Measurements from ENCODE around the gene SLC7A10.
"Not testable (repeated sequence)": the region's sequence is repeated elsewhere in the genome, so short reads cannot be mapped to it uniquely, and the experiment has no call there.

The SLC7A10 gene

GRCh38 chr19:33176670-33177416, 48.8 kb downstream of the SLC7A10 start:
- DNase-seq (ENCODE audit: low read depth), result peak; percentile 88

GRCh38 chr19:33175886-33176669, 49.6 kb downstream of the SLC7A10 start:
- DNase-seq (ENCODE audit: low read depth), result no peak

DNA sequence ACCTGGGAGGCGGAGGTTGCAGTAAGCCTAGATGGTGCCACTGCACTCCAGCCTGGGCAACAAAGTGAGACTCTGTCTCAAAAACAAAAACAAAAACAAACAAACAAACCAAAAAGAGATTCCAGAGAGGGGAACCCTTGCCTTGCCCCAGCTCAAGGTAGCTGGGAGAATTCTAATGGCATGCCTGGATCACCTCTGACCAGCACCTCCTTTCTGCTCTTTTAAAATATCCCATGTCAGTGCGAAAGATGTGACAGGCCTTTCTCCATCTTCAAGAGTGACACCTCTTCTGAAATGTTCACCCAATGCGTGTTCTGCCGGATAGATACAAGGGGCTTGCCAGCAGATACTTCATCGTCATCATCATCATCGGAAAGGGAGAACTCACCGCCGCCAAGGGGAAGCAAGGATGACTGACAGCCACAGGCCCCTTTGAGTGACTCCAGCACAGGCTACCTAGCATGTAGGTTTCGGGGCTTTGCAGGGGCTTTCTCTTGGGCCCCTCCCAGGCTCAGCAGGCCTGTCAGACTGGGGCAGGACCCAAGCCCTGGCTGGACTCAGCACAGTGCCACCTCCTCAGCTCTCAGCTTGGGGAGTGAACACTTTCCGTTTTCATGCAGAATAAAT, 50.4 kb downstream of the SLC7A10 start:
- no peak for DNase-seq (ENCODE audit: low read depth)

GRCh38 chr19:33174186-33174585, 51.5 kb downstream of the SLC7A10 start:
- no peak for DNase-seq (ENCODE audit: low read depth)

- no peak for DNase-seq (ENCODE audit: low read depth)
Measured at GRCh38 chr19:33171916-33172359, 53.7 kb downstream of the SLC7A10 start.

DNA sequence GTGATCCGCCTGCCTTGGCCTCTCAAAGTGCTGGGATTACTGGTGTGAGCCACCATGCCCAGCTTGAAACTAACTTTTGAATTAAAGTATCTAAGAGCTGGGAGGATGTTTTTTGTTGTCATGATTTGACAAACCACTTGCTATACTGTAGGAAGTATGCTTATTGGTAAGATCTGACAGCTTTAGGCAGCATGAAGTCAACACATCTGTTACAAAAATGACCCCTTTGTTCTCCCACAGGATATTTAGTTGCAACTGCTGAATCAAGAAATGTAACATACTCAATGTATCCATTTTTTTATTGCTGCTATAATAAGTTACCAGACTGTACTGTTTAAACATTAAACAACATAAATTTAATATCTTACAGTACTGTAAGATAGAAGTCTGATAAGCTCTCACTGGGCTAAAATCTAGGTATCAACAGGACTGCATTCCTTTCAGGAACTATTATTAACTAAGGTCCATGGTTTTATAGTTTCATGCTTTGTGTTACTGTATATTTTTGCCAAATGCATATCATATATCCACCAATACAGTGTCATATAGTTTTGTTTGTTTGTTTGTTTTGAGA, 54.3 kb downstream of the SLC7A10 start:
- DNase-seq (ENCODE audit: low read depth), result no peak

- no peak for DNase-seq (ENCODE audit: low read depth)
Measured at GRCh38 chr19:33168528-33168927, 57.1 kb downstream of the SLC7A10 start.

GRCh38 chr19:33167438-33167837, 58.2 kb downstream of the SLC7A10 start:
- DNase-seq (ENCODE audit: low read depth), result no peak

DNA sequence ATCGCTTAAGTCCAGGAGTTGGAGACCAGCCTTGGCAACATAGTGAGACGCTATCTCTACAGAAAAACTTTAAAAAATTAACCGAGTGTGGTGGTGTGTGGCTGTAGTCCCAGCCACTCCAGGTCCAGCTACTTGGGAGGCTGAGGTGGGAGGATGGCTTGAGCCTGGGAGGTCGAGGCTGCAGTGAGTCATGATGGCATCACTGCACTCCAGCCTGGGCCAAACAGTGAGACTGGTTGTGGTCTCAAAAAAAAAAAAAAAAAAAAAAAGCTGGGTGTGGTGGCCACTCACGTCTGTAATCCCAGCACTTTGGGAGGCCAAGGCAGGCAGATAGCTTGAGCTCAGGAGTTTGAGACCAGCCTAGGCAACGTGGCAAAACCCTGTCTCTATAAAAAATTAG, 59.6 kb downstream of the SLC7A10 start:
- DNase-seq (ENCODE audit: low read depth), result not testable (repeated sequence)

GRCh38 chr19:33163481-33163880, 62.2 kb downstream of the SLC7A10 start:
- no peak for DNase-seq (ENCODE audit: low read depth)

- no peak for DNase-seq (ENCODE audit: low read depth)
Measured at GRCh38 chr19:33161201-33161600, 64.4 kb downstream of the SLC7A10 start.

GRCh38 chr19:33159893-33160292, 65.8 kb downstream of the SLC7A10 start:
- DNase-seq (ENCODE audit: low read depth), result no peak

DNA sequence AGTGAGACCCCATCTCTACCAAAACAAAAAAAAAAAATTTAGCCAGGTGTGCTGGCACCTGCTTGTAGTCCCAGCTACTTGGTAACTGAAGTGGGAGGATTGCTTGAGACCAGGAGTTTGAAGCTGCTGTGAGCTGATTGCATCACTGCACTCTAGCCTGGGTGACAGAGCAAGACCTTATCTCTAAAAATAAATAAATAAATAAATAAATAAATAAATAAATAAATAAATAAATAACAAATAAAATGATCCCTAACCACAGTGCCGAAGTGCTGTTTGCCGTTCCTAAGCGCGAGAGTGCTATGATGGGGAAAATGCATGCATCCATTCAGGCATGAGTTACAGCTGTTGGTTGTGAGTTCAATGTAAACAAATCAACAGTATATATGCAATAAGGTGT, 66.5 kb downstream of the SLC7A10 start:
- no peak for DNase-seq (ENCODE audit: low read depth)
